ENCODE data around the gene ASB2. TPM values are rescaled to one million over a fixed set of nuclear protein-coding genes. Genes with fewer than 3 reads are reported as not detected.

The ASB2 gene
- polyA plus RNA-seq, 1 of the 3 experiments (the other 2 are of a cell fraction) = 0.15 TPM

GRCh38 chr14:93941293-93941910, 35.0 kb downstream of the ASB2 start:
- Histone ChIP-seq H3K27ac (ENCODE audit: low read depth in 2 of 2, low read length in 1 of 2) (peak overlapping the region in 1 of 2 experiments; percentile 89; a peak in 2 of 4 replicates), H3K9me2 (no peaks in the 10 kb centered on the region), H3K4me1 (ENCODE audit: control insufficient read depth in 1 of 2, insufficient read depth in 2 of 2, low read depth in 1 of 2, low read length in 1 of 2) (peaks cover 16 to 25% of the 10 kb centered on the region in 2 experiments), H3K36me3 (replicated peaks in 1 of 2; ENCODE audit: control insufficient read depth in 1 of 2, insufficient read depth in 2 of 2, low read length in 1 of 2) (no peaks in the 10 kb centered on the region), H3K79me2 (ENCODE audit: insufficient read depth) (no peaks in the 10 kb centered on the region), H3K27me3 (ENCODE audit: insufficient read depth) (peaks cover 29% of the 10 kb centered on the region), H2AFZ (ENCODE audit: low read depth) (peak overlapping the region; percentile 69; the same call in 1 of the 2 replicates), H4K20me1 (ENCODE audit: insufficient read depth) (no peaks in the 10 kb centered on the region), H3F3A (replicated peaks; ENCODE audit: insufficient read depth) (peaks cover 6% of the 10 kb centered on the region), H3K4me3 (ENCODE audit: low read depth in 2 of 2, low read length in 1 of 2) (no peak overlapping the region), H3K4me2 (peak overlapping the region; percentile 54; the same call in 1 of the 2 replicates), H3K9ac (peak overlapping the region; percentile 66), H3K9me3 (no peaks in the 10 kb centered on the region)
- ChIA-PET CTCF (interaction anchor here (1.4 to 7.4 kb wide), 11 partner anchors 9 to 286 kb away, joined by 3 to 219 read pairs (median 12); partner anchors contain the start of gene CCDC197), POLR2A (no interaction called here)
- TF ChIP-seq ELF1 (IDR thresholded peaks at IDR 0.05) = 0 out of 2 replicates have a peak, but pooled peaks have one; percentile 11
- TF ChIP-seq FOSL2 (IDR thresholded peaks at IDR 0.05; ENCODE audit: borderline replicate concordance, low read depth) = peak; percentile 77
- TF ChIP-seq FOXJ3 (CRISPR knock-in tag; IDR thresholded peaks at IDR 0.05) = no peak
- peak; percentile 76 for TF ChIP-seq TCF12 (IDR thresholded peaks at IDR 0.05)
- TF ChIP-seq JUND (IDR thresholded peaks at IDR 0.05) = peak; percentile 66
- peak; percentile 75 for TF ChIP-seq PBX3 (IDR thresholded peaks at IDR 0.05)
- TF ChIP-seq MAX (IDR thresholded peaks at IDR 0.05; ENCODE audit: low read depth) = peak; percentile 60
- no peak for TF ChIP-seq FOXM1 (IDR thresholded peaks at IDR 0.05; ENCODE audit: low read depth)
- no peak; the same call in 1 of the 2 replicates for TF ChIP-seq NFIC (IDR thresholded peaks at IDR 0.05; ENCODE audit: borderline replicate concordance)
- TF ChIP-seq RXRA (IDR thresholded peaks at IDR 0.05; ENCODE audit: borderline replicate concordance, low read depth) = no peak; the same call in 1 of the 2 replicates
- DNase-seq = no peak
- 41% methylated on average over 13 of the region's 16 CpGs for WGBS (ENCODE audit: low lambda C conversion rate)

- Histone ChIP-seq H3K4me1 (ENCODE audit: control insufficient read depth in 1 of 2, insufficient read depth in 2 of 2, low read depth in 1 of 2, low read length in 1 of 2) (peaks cover 9 to 25% of the 10 kb centered on the region in 2 experiments; a peak in 3 of 4 replicates), H3K9me2 (no peaks in the 10 kb centered on the region), H3K4me3 (ENCODE audit: low read depth in 2 of 2, low read length in 1 of 2) (no peak overlapping the region), H3K36me3 (replicated peaks in 1 of 2; ENCODE audit: control insufficient read depth in 1 of 2, insufficient read depth in 2 of 2, low read length in 1 of 2) (no peaks in the 10 kb centered on the region), H3K27me3 (ENCODE audit: insufficient read depth) (peaks cover 30% of the 10 kb centered on the region), H3K9ac (no peak overlapping the region), H3K4me2 (no peak overlapping the region), H3K9me3 (no peaks in the 10 kb centered on the region), H3K27ac (ENCODE audit: low read depth in 2 of 2, low read length in 1 of 2) (peak overlapping the region in 1 of 2 experiments; percentile 89; a peak in 1 of 4 replicates), H2AFZ (ENCODE audit: low read depth) (no peak overlapping the region), H4K20me1 (ENCODE audit: insufficient read depth) (no peaks in the 10 kb centered on the region), H3K79me2 (ENCODE audit: insufficient read depth) (no peaks in the 10 kb centered on the region), H3F3A (replicated peaks; ENCODE audit: insufficient read depth) (peaks cover 6% of the 10 kb centered on the region)
- TF ChIP-seq IRF3 (IDR thresholded peaks at IDR 0.05; ENCODE audit: low read depth, low read length) = no peak
- CTCF ChIA-PET = interaction anchor here (0.9 to 7.8 kb wide), 48 partner anchors 10 to 733 kb away, joined by 3 to 219 read pairs (median 7); partner anchors contain the start of genes CCDC197, FAM181A and UBR7
- WGBS (ENCODE audit: low lambda C conversion rate) = 98% methylated on average over 5 of the region's 6 CpGs
- DNase-seq = no peak
- POLR2A ChIA-PET = interaction anchor here (0.9 kb wide), 1 partner anchor 61 kb away, joined by 4 read pairs; no protein-coding TSS in a partner anchor
Measured at GRCh38 chr14:93940437-93940836, 35.9 kb downstream of the ASB2 start.

Data from SK-N-SH (cell line).